Adrenal gland (tissue), 12 donors: Measurements from ENCODE around the gene CNRIP1. TPM values are rescaled to one million over a fixed set of nuclear protein-coding genes. Genes with fewer than 3 reads are reported as not detected.

ENCODE experiments used
- DNase-seq, 7 donors: peaks; one replicate each; pipeline ENCODE4 v3.0.0-alpha.2; 2019 to 2020
- H3K27ac ChIP-seq, 5 donors: fragments of 200-600 bp; sonication (generic) in 4 of 5; 1 replicate in 3 of 5; 2 replicates in 2 of 5; pipeline versions ENCODE4 v1.5.1 to v1.8.0; 2016 to 2020; ENCODE audit warnings: mild to moderate bottlenecking in 1 of 5
- H3K27me3 ChIP-seq: fragments of 200-600 bp; 2 replicates; pipeline ENCODE4 v1.8.0; 2021
- H3K36me3 ChIP-seq, 2 donors: fragments of 200-600 bp; replicated peaks in 1 of 2; 1 replicate in 1 of 2; 2 replicates in 1 of 2; pipeline versions ENCODE4 v1.5.1 to v1.8.0; 2018 to 2022
- H3K4me1 ChIP-seq, 2 donors: fragments of 200-600 bp; replicated peaks in 1 of 2; 1 replicate in 1 of 2; 2 replicates in 1 of 2; pipeline versions ENCODE4 v1.5.1 to v1.8.0; 2018 to 2021
- H3K4me3 ChIP-seq, 4 donors: fragments of 200-600 bp; sonication (generic) in 3 of 4; one replicate each; pipeline ENCODE4 v1.5.1; 2016 to 2018
- H3K9me3 ChIP-seq, 3 donors: fragments of 200-600 bp; sonication (generic) in 1 of 3; replicated peaks in 1 of 3; 1 replicate in 2 of 3; 2 replicates in 1 of 3; pipeline versions ENCODE4 v1.5.1 to v1.8.0; 2016 to 2021
- POLR2A ChIP-seq, 2 donors: fragments of 450-650 bp; IDR thresholded peaks; one replicate each; pipeline ENCODE4 v1.6.1; 2017; ENCODE audit warnings: antibody characterized with exemption in 2 of 2, mild to moderate bottlenecking in 2 of 2, moderate library complexity in 1 of 2
- WGBS, 4 donors: extraction: QIAGEN DNeasy Blood & Tissue Kit in 2 of 4; methylation state at CpG; one replicate each; pipeline versions ENCODE4 v1.1.5 to v1.1.7; 2013 to 2017; 5-methylcytosine and 5-hydroxymethylcytosine counted together
- intact Hi-C, 2 donors: fragments of 100-400 bp; cut with DNase I; formaldehyde crosslinking; loops; one replicate each; pipeline versions ENCODE4 v1.14.1 to v1.15.0; 2022 to 2023
- polyA plus RNA-seq, 3 donors: library from polyadenylated mRNA; stranded (reverse); fragments of 200-250 nt in 2 of 3; fragments of 350-450 nt in 1 of 3; fragmentation: Illumina TruSeq in 1 of 3; extraction: RNeasy Lipid Tissue Mini Kit (QIAGEN cat#74804) in 1 of 3; gene quantifications; one replicate each; pipeline ENCODE4 v1.2.3, GENCODE V29; 2013 to 2014
- total RNA-seq, 9 donors: library from RNA; depleted of rRNA in 4 of 9; stranded (reverse); fragments of >200 nt in 4 of 9; fragments of 120-200 nt in 1 of 9; fragmentation: NEBNext Ultra II Directional in 1 of 9; extraction: Animal tissue kit (Norgen Biotek cat#: 25700) in 1 of 9; gene quantifications; one replicate each; pipeline versions ENCODE4 v1.1.0 to v1.2.4, GENCODE V29; 2013 to 2023
- TF ChIP-seq, protein P1 (sequence below), 6 experiments: fragments of 450-650 bp in 4 of 6; fragments of 200-600 bp in 2 of 6; sonication (generic) in 1 of 6; IDR thresholded peaks; 1 replicate in 5 of 6; 2 replicates in 1 of 6; pipeline versions ENCODE4 v1.5.1 to v1.8.0; 2016 to 2021; ENCODE audit warnings: antibody characterized with exemption in 6 of 6, mild to moderate bottlenecking in 2 of 6, moderate library complexity in 1 of 6
- donor health status: healthy with polysubstance abuse.
- donor health status: Bipolar disorder and iron deficiency.
- donor health status: DM: yes; HTN: yes; CAD: no.
- donor health status: DM: no; HTN: no; CAD: no.
- donor health status: DM: no; HTN: no; CAD: no.
- donor health status: DM: yes; HTN: yes; CAD: no.

CNRIP1 gene
- total and polyA plus RNA-seq, 12 donors, result 4.3 to 16.6 (median 13.0) TPM

DNA sequence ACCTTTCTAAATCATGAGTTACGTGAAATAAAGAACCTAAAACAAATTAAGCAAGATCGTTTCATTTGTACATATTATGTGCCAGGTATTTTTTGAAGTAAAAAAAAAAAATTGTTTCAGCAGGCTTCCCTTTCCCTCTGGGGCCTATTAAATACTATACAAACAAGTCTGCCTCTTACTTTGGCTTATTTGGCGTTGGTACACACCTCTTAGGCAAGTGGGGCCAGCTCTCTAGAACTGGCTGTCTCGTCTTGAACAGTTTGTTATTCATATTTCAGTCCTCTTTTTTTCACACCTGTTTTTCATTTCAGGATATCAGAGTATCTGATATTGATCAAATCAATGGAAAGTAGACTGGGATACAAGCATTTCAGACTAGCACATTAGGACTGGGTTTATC, 40.1 kb downstream of the CNRIP1 start:
- Histone ChIP-seq H3K4me3 (no peak overlapping the region), H3K9me3 (no peaks in the 10 kb centered on the region), H3K36me3 (no peaks in the 10 kb centered on the region), H3K27ac (no peak overlapping the region), H3K27me3 (no peaks in the 10 kb centered on the region), H3K4me1 (peaks cover 0 to 6% of the 10 kb centered on the region in 2 donors)
- WGBS, 4 donors, result 85 to 86% (median 85%) methylated on average over 4 of the region's 4 CpGs
- DNase-seq, result no peak
- intact Hi-C loops, result no loop called here
- no peak for TF ChIP-seq POLR2A (IDR thresholded peaks at IDR 0.05)
- TF ChIP-seq, protein P1, sequence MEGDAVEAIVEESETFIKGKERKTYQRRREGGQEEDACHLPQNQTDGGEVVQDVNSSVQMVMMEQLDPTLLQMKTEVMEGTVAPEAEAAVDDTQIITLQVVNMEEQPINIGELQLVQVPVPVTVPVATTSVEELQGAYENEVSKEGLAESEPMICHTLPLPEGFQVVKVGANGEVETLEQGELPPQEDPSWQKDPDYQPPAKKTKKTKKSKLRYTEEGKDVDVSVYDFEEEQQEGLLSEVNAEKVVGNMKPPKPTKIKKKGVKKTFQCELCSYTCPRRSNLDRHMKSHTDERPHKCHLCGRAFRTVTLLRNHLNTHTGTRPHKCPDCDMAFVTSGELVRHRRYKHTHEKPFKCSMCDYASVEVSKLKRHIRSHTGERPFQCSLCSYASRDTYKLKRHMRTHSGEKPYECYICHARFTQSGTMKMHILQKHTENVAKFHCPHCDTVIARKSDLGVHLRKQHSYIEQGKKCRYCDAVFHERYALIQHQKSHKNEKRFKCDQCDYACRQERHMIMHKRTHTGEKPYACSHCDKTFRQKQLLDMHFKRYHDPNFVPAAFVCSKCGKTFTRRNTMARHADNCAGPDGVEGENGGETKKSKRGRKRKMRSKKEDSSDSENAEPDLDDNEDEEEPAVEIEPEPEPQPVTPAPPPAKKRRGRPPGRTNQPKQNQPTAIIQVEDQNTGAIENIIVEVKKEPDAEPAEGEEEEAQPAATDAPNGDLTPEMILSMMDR (IDR thresholded peaks at IDR 0.05), result no peak

DNA sequence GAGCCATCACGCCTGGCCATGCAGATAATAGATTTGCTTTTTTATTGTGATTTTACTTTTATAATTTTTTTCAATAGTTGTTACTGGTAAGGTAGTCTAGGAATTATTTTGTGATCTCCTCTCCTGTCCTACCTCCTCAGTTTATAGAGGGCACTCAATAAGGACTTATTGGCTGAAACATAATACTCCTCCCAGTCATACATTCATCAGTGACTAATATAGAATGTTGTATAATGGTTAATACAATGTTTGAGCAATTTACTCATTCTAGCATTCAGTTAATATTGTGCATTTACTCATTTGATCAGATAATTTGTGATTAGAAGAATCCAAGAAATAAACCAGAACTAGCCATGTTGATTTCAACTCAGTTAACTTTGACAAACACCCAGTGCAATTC, 41.6 kb downstream of the CNRIP1 start:
- 38 to 96% (median 93%) methylated on average over 1 of the region's 1 CpG for WGBS, 4 donors
- no peaks in the 10 kb centered on the region for H3K27me3 ChIP-seq
- H3K4me1 ChIP-seq, result no peaks in the 10 kb centered on the region
- H3K27ac ChIP-seq, result no peak overlapping the region
- TF ChIP-seq POLR2A (IDR thresholded peaks at IDR 0.05), result no peak
- TF ChIP-seq, protein P1 (IDR thresholded peaks at IDR 0.05), result no peak
- no peak overlapping the region for H3K4me3 ChIP-seq
- H3K36me3 ChIP-seq, result no peaks in the 10 kb centered on the region
- intact Hi-C loops, result no loop called here
- no peaks in the 10 kb centered on the region for H3K9me3 ChIP-seq
- no peak for DNase-seq

DNA sequence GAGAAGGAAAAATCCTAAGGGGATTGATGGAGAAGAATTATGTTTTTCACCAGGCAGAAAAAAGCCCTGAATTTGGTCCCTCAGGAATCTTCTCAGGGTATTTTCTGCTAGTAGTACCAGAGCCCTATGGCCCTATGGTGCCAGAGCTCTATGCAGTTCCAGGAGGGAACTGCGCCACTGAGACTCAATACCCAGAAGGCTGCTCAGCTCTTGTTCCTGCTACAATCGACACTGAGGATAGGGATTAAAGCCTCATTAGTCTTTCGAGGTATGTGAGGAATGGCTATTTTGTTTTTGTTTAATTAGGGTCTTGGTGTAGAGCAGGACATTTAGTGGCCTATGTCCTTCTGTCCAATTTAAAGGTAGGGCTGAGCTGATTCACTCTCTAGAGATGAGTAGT, 45.7 kb downstream of the CNRIP1 start:
- Histone ChIP-seq H3K27me3 (no peaks in the 10 kb centered on the region), H3K4me1 (peaks cover 0 to 9% of the 10 kb centered on the region in 2 donors), H3K4me3 (no peak overlapping the region), H3K36me3 (no peaks in the 10 kb centered on the region), H3K27ac (no peak overlapping the region), H3K9me3 (no peaks in the 10 kb centered on the region)
- WGBS, 4 donors, result 62 to 76% (median 68%) methylated on average over 3 of the region's 3 CpGs
- intact Hi-C loops, result no loop called here
- TF ChIP-seq POLR2A (IDR thresholded peaks at IDR 0.05), result no peak
- TF ChIP-seq, protein P1 (IDR thresholded peaks at IDR 0.05), result no peak
- no peak for DNase-seq

DNA sequence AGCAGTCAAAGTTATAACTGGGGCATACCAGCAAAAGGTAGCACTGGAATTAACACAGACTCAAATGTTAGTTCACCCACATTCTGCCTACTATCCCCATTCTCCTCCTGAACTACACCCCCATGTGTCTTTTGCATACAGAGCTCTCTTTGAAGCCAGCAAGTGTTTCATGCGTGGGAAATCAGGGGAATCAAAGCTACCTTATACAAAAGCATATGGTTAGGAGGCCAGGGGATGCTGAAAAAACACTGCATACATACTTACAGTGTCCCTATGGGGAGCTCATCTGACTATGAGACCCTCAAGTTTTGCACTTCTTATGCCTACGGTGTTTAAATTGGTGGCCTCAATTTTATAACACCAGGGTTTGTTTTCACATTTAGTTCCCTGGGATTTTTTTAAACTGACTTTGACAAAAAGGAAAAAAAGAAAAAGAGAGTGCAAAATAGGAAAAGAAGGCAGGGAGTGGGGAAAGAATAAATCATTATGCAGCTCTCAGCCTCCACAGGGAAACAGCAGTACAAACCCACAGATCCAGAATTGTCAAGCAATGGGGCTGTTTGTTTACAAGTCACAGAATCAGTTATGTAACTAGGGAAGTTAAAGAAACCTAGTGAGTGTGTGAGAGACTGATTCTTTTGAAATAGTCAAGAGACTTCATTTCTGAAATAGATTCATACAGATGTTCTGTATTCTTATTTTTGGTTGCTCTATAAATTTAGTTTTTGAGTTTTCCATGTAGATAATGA, 47.3 kb downstream of the CNRIP1 start:
- intact Hi-C loops, result no loop called here

More for the DNA sequence above, 47.3 kb downstream of the CNRIP1 start:
- no peak for DNase-seq
- Histone ChIP-seq H3K9me3 (no peaks in the 10 kb centered on the region), H3K36me3 (no peaks in the 10 kb centered on the region), H3K27me3 (no peaks in the 10 kb centered on the region), H3K4me3 (no peak overlapping the region), H3K4me1 (peaks cover 0 to 9% of the 10 kb centered on the region in 2 donors), H3K27ac (no peak overlapping the region)
- WGBS, 4 donors, result 70 to 80% (median 75%) methylated on average over 2 of the region's 2 CpGs
- TF ChIP-seq POLR2A (IDR thresholded peaks at IDR 0.05), result no peak
- TF ChIP-seq, protein P1 (IDR thresholded peaks at IDR 0.05), result no peak
